ENCODE results near the gene FGFR3. TPM values are rescaled to one million over a fixed set of nuclear protein-coding genes. Genes with fewer than 3 reads are reported as not detected.

Gene FGFR3
- total and polyA plus RNA-seq, 9 of the 15 experiments (the other 6 are each of a cell fraction or from before 2014, with no cell fraction given): 1.2 to 60.4 (median 12.7) TPM

GRCh38 chr4:1856071-1856942 lies 63.2 kb downstream of the FGFR3 start, which contains the start of gene LETM1 (continued):
- TF ChIP-seq ZNF318 (IDR thresholded peaks at IDR 0.05; ENCODE audit: borderline replicate concordance in 1 of 2, low read depth in 1 of 2): no peak
- TF ChIP-seq SAFB (IDR thresholded peaks at IDR 0.05; ENCODE audit: borderline replicate concordance, low read depth, low read length): peak; percentile 87
- TF ChIP-seq RAD21 (CRISPR knock-in tag; conservative IDR thresholded peaks at IDR 0.05 in 1 of 2, IDR thresholded peaks at IDR 0.05 in 1 of 2): no peak
- TF ChIP-seq HLTF (IDR thresholded peaks at IDR 0.05): no peak
- peak; percentile 60 for TF ChIP-seq ATF1 (CRISPR knock-in tag; IDR thresholded peaks at IDR 0.05)
- TF ChIP-seq ATF1 (tag; IDR thresholded peaks at IDR 0.05): peak; percentile 81
- TF ChIP-seq XRCC4 (IDR thresholded peaks at IDR 0.05; ENCODE audit: extremely low read depth, insufficient read depth, insufficient read length): no peak
- TF ChIP-seq ZBTB2 (IDR thresholded peaks at IDR 0.05): 0 out of 2 replicates have a peak, but pooled peaks have one; percentile 5
- TF ChIP-seq RBM14 (IDR thresholded peaks at IDR 0.05; ENCODE audit: borderline replicate concordance, insufficient read depth, low read depth, low read length): 0 out of 2 replicates have a peak, but pooled peaks have one; percentile 39
- TF ChIP-seq UBTF (IDR thresholded peaks at IDR 0.05; ENCODE audit: borderline replicate concordance in 1 of 2, low read depth in 2 of 2, low read length in 2 of 2): peak; percentile 44 to 87; a peak in 2 of 4 replicates
- no peak for TF ChIP-seq BRD4 (IDR thresholded peaks at IDR 0.05)
- no peak for TF ChIP-seq CBFA2T2 (conservative IDR thresholded peaks at IDR 0.05)
- no peak for TF ChIP-seq ZNF347 (CRISPR knock-in tag; IDR thresholded peaks at IDR 0.05; ENCODE audit: low read depth)
- no peak for TF ChIP-seq CREBBP (IDR thresholded peaks at IDR 0.05; ENCODE audit: low read depth, low read length)
